HG03575 (cell line): ENCODE data around the gene GRIK3.

Experiments used
- ATAC-seq: cut with Tn5 transposase; IDR thresholded peaks from one replicate; pipeline ENCODE4 v1.9.1; 2021; ENCODE audit not compliant: unreplicated experiment, insufficient number of reproducible peaks, low FRiP score; ENCODE audit errors: extremely low read depth

The GRIK3 gene

GRCh38 chr1:36822648-36823047 is 211.7 kb downstream of the GRIK3 start:
- no peak for ATAC-seq

- ATAC-seq = no peak
These were observed 212.9 kb downstream of the GRIK3 start for GRCh38 chr1:36821386-36821785.

- no peak for ATAC-seq
These were observed 215.5 kb downstream of the GRIK3 start for GRCh38 chr1:36818771-36819170.

DNA sequence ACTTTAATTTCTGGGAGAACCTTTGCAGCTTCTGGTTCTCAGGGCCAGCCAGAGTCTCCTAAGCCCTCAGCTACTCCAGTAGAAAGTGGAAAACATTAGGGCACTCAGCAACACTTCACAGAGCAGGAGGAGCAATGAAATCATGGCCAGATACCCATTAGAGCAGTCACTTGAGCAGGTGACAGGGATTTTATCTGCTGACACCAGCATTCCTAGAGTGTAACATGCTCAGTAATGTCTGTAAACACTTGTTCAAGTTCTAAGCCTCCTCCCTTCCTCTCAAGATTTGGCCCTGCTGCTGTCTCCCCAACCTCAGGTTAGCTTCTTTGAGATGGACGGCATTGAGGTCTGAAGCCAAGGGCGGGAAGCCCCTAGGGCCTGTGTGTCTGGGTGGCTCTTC is 218.0 kb downstream of the GRIK3 start:
- ATAC-seq = no peak

GRCh38 chr1:36814774-36815173 is 219.5 kb downstream of the GRIK3 start:
- no peak for ATAC-seq

DNA sequence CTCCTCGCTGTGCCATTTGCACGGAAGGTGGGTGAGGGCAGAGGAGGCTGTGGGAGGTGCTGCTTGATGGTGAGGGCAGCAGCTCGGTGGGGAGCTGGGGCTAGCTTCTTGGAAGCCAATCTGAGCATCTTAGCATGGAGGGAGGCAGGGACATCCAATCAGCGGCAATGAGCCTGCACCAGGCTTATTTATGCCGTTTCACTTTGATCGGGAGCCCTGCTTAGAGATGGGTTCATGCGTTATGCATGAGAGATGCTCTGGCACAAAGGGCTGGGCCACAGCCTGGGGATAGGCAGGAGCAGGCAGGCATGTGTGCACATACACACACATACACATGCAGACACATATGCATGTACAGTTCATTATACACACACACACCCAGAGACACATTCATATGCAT is 220.2 kb downstream of the GRIK3 start:
- ATAC-seq = no peak

DNA sequence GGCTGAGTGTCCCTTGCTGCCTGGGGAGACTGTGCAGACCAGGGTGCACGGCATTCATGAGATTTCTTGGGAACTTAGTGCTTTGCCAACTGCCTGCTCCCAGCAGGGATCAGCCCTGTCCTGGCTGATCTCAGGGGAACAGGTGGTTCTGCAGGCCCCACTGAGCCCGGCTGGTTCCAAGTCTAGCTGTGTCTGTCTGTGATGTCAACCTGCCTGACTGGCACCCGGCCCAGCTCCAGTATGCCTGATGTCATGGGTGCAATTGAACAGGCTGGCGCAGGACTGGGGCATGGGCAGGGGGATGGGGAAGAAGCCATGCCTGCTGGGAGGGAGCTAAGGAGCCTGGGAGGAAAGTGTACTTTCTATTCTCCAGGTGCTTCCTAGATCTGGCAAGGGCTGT is 227.1 kb downstream of the GRIK3 start:
- no peak for ATAC-seq

DNA sequence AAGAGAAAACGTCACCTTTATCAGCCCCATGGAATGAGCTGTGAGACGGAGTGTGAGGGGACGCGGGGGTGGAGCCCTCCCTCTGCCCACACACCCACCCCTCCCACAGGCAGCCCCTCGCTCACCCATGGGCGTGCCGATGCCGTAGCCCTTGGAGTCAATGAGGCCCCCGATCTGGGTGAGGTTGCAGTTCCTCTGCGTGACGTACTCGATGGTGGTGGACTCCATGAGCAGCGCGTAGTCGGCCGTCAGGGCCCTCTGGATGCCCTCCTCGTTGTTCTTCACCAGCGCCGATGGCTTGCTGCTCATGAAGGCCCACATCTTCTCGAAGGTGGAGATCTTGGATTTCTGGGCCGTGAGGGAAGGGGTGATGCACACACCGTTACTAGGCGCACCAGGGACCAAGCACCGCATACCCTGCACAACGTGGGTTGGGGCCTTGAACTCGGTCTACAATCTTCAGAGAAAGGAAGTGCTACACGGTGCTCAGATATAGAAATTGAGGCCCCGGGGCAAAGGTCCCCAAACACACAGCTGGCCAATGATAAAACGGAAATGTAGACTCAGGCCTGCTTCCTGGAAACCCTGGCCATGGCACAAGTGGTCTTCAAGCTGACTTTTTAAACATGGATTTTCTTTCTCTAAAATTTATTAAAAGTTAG is 228.2 kb downstream of the GRIK3 start:
- ATAC-seq = no peak

GRCh38 chr1:36804669-36805314 is 229.5 kb downstream of the GRIK3 start:
- ATAC-seq = no peak

DNA sequence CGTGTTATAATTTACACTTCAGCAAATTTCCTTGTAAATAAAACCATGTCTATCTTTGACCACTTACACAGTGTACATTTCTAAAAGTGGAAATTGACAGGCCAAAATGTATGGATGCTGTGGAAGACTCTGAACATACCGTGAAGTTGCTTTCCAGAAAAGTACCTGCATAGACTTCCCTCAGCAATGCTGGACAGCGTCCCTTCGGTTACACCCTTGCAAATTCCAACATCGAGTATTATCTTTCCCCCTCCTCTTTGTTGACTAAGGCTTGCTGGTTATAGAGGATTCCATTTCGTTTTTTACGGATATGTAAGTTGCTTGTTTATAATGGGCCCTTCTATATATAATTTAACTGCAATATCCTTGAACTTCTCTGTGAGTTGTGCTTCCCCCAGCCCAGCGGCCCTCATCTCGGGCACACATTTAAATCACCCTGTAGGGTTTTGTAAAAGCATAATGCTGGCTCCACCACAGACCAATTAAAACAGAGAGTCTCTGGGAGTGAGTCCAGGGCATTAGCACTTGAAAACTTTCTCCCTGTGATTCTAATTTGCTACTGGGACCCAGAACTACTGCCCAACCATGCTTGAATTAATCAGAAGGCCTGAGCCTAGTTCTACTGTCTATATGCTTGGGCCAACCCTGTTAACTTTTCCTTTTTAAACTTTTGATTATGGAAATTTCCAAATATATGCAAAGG is 230.3 kb downstream of the GRIK3 start:
- no peak for ATAC-seq

GRCh38 chr1:36802018-36802417 is 232.3 kb downstream of the GRIK3 start:
- no peak for ATAC-seq

GRCh38 chr1:36797761-36798160 is 236.6 kb downstream of the GRIK3 start:
- no peak for ATAC-seq

DNA sequence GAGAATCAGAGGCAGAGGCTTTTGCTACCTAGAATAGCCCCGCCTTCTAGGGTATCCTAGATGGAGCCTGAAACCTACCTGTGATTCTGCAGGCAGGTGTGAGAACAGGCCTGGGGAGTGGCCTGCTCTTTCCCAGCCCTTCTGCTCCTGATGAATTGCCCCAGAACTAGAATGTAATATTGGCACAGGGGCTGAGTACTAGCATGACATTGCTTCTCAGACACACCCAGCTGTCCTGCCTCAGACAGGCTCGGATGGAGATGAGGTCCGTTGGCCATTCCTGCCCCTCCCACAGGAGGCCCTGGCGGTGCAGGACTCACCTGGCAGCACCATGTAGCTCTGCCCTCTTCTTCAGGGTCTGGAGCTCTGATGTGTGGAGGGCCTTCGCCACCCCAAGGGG is 237.6 kb downstream of the GRIK3 start:
- ATAC-seq = no peak

- no peak for ATAC-seq
These were observed 238.2 kb downstream of the GRIK3 start for GRCh38 chr1:36796106-36796590.

DNA sequence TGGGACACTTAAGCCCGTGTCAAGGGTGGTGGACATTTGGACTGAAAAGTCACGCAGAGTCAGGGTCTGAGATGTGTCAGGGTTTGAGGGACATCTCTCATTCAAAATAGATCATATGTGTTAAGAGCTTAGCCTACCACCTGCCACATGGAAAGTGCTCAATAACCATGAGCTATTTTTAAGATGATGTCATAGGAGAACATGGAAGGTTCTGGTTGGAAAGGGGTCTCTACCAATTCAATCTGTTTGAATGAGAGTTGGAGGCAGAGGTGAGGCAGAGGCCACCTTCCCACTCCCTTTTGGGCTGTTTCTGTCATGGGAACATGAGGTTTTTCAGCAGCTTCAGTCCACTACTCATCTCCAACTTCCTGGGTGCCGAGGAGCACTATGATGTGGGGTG is 239.9 kb downstream of the GRIK3 start:
- ATAC-seq = no peak

DNA sequence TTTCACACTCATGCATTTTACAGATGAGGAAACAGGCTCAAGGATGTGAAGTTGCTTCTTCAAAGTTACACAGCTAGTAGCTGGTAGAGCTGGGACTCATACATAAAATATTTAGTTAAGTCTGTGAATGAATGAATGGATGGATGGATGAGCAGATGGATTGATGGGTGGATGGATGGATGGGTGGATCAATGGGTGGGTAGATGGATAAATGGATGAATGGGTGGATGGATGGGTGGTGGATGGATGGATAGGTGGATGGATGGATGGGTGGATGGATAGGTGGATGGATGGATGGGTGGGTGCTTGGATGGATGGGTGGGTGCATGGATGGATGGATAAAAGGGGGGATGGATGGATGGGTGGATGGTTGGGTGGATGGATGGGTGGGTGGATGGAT is 240.9 kb downstream of the GRIK3 start:
- no peak for ATAC-seq

GRCh38 chr1:36792292-36792691 is 242.0 kb downstream of the GRIK3 start:
- no peak for ATAC-seq

DNA sequence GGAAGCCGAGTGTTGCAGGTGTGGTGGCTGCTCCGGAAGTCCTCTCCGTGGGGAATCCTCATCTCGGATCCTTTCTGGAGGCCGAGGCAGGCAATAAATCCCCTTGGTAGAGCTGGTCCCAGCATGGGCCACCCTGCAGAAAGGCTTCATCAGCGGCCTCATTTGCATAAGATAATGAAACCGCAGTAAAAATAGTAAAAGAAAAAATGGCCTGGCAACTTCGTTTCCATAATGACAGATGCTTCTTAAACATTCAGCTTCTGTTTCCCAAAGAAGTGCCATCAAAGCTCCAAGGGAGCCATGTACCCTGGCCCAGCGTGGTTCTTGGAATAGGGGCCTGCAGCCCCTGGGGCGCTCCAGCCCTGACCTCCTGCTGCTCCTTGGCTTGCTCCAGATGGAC is 244.1 kb downstream of the GRIK3 start:
- no peak for ATAC-seq

GRCh38 chr1:36789535-36789934 is 244.8 kb downstream of the GRIK3 start:
- no peak for ATAC-seq

- ATAC-seq = no peak
These were observed 246.9 kb downstream of the GRIK3 start for GRCh38 chr1:36787312-36787913.
